Endodermal cell (in vitro differentiated cells): ENCODE data around the gene RGS21. TPM values are rescaled to one million over a fixed set of nuclear protein-coding genes. Genes with fewer than 3 reads are reported as not detected.
"Not testable (repeated sequence)": the region's sequence is repeated elsewhere in the genome, so short reads cannot be mapped to it uniquely, and the experiment has no call there.

Experiments used
- DNase-seq: peaks from one replicate; pipeline ENCODE4 v3.0.0-alpha.2; 2017
- H3K27ac ChIP-seq: 2 replicates; pipeline ENCODE4 v1.5.1; 2013; ENCODE audit warnings: mild to moderate bottlenecking, low read depth, low read length, moderate library complexity
- H3K27me3 ChIP-seq: 2 replicates; pipeline ENCODE4 v1.6.1; 2013; ENCODE audit warnings: mild to moderate bottlenecking, low read length, moderate library complexity; ENCODE audit not compliant: insufficient read depth, control insufficient read depth, poor library complexity, severe bottlenecking
- H3K36me3 ChIP-seq: 2 replicates; pipeline ENCODE4 v1.7.0; 2013; ENCODE audit warnings: mild to moderate bottlenecking, low read length, moderate library complexity; ENCODE audit not compliant: control insufficient read depth, insufficient read depth
- H3K4me1 ChIP-seq: one replicate; pipeline ENCODE4 v1.7.0; 2013; ENCODE audit warnings: low read length; ENCODE audit not compliant: control insufficient read depth, insufficient read depth
- H3K4me3 ChIP-seq: 2 replicates; pipeline ENCODE4 v1.5.1; 2013; ENCODE audit warnings: mild to moderate bottlenecking, low read length, moderate library complexity
- H3K9ac ChIP-seq: 2 replicates; pipeline ENCODE4 v1.6.1; 2013; ENCODE audit warnings: mild to moderate bottlenecking, low read length, moderate library complexity; ENCODE audit not compliant: poor library complexity, severe bottlenecking; ENCODE audit errors: extremely low read depth
- H3K9me3 ChIP-seq: 2 replicates; pipeline ENCODE4 v1.6.1; 2013; ENCODE audit warnings: mild to moderate bottlenecking, low read length, moderate library complexity; ENCODE audit not compliant: control insufficient read depth
- H3K27ac Mint-ChIP-seq: 2 replicates; pipeline ENCODE4 v1.8.0; 2020; ENCODE audit warnings: mixed read lengths
- H3K27me3 Mint-ChIP-seq: 2 replicates; pipeline ENCODE4 v1.8.0; 2021; ENCODE audit warnings: mild to moderate bottlenecking, mixed read lengths; ENCODE audit not compliant: insufficient read depth
- H3K36me3 Mint-ChIP-seq: 2 replicates; pipeline ENCODE4 v1.8.0; 2020; ENCODE audit warnings: low read depth, mixed read lengths
- H3K4me1 Mint-ChIP-seq: 2 replicates; pipeline ENCODE4 v1.8.0; 2020; ENCODE audit warnings: mixed read lengths
- H3K4me3 Mint-ChIP-seq: 2 replicates; pipeline ENCODE4 v1.8.0; 2020; ENCODE audit warnings: mild to moderate bottlenecking, moderate library complexity, mixed read lengths
- H3K9me3 Mint-ChIP-seq: 2 replicates; pipeline ENCODE4 v1.8.0; 2020; ENCODE audit warnings: mild to moderate bottlenecking, mixed read lengths
- CTCF ChIP-seq: fragments of 200-600 bp; sonication (generic); conservative IDR thresholded peaks from 2 replicates; pipeline ENCODE4 v1.5.0; 2021; ENCODE audit warnings: antibody characterized with exemption, mild to moderate bottlenecking
- WGBS, 2 experiments: methylation state at CpG; one replicate each; pipeline versions ENCODE4 v1.1.5 to v1.1.7; 2013; ENCODE audit warnings: missing lambda C conversion rate in 2 of 2, mixed read lengths in 1 of 2; ENCODE audit not compliant: insufficient coverage in 1 of 2, insufficient read length in 1 of 2; 5-methylcytosine and 5-hydroxymethylcytosine counted together
- total RNA-seq, 2 donors: library from RNA; stranded (reverse); fragmentation: NEBNext Ultra II Directional in 1 of 2; extraction: Animal tissue kit (Norgen Biotek cat#: 25700) in 1 of 2; gene quantifications; 2 replicates in 1 of 2; 3 replicates in 1 of 2; pipeline ENCODE4 v1.2.1, GENCODE V29; 2021

RGS21 gene
- total RNA-seq, 2 donors from 2014 or later: not detected

- H3K4me3 Mint-ChIP-seq: no peak overlapping the region
- WGBS, 2 experiments: 93% methylated on average over 2 of the region's 2 CpGs; no CpG with 5 or more reads in 1 of the 2 experiments
These were observed 31.9 kb upstream of the RGS21 start for GRCh38 chr1:192284927-192285326.

GRCh38 chr1:192303029-192303428, 13.8 kb upstream of the RGS21 start:
- Mint-ChIP-seq H3K4me3 (no peak overlapping the region), H3K27ac (no peak overlapping the region), H3K4me1 (no peaks in the 10 kb centered on the region), H3K36me3 (no peaks in the 10 kb centered on the region), H3K27me3 (no peaks in the 10 kb centered on the region), H3K9me3 (peaks cover 9% of the 10 kb centered on the region)
- no peak overlapping the region for H3K4me3 ChIP-seq
- no peak overlapping the region for H3K9ac ChIP-seq
- TF ChIP-seq CTCF: no peak
- H3K27me3 ChIP-seq: no peaks in the 10 kb centered on the region
- WGBS, 2 experiments: 100% methylated on average over 1 of the region's 1 CpG; no CpG with 5 or more reads in 1 of the 2 experiments
- no peaks in the 10 kb centered on the region for H3K36me3 ChIP-seq
- no peaks in the 10 kb centered on the region for H3K4me1 ChIP-seq
- no peak for DNase-seq
- H3K9me3 ChIP-seq: peaks cover 16% of the 10 kb centered on the region
- H3K27ac ChIP-seq: no peak overlapping the region

More at GRCh38 chr1:192284927-192285326, 31.9 kb upstream of the RGS21 start:
- Mint-ChIP-seq H3K27ac (no peak overlapping the region), H3K27me3 (no peaks in the 10 kb centered on the region), H3K36me3 (no peaks in the 10 kb centered on the region), H3K4me1 (no peaks in the 10 kb centered on the region), H3K9me3 (peaks cover 26% of the 10 kb centered on the region)
- no peak overlapping the region for H3K9ac ChIP-seq
- H3K27ac ChIP-seq: no peak overlapping the region
- H3K4me1 ChIP-seq: no peaks in the 10 kb centered on the region
- H3K9me3 ChIP-seq: peaks cover 32% of the 10 kb centered on the region
- no peak for TF ChIP-seq CTCF
- DNase-seq: no peak
- no peaks in the 10 kb centered on the region for H3K36me3 ChIP-seq
- H3K4me3 ChIP-seq: no peak overlapping the region
- no peaks in the 10 kb centered on the region for H3K27me3 ChIP-seq

DNA sequence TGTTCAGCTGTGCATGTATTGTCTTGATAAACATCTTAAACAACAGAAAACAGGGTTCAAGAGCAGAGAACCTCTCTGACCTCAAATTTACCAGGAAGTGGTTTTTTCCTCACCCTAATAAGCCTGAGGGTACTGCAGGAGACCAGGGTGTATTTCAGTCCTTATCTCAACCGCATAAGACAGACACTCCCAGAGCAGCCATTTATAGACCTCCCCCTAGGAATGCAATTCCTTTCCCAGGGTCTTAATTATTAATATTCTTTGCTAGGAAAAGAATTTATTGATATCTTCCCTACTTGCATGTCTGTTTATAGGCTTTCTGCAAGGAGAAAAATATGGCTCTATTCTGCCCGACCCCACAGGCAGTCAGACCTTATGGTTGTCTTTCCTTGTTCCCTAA, 8.5 kb upstream of the RGS21 start:
- H3K27ac Mint-ChIP-seq, H3K4me3 Mint-ChIP-seq: not testable (repeated sequence)

DNA sequence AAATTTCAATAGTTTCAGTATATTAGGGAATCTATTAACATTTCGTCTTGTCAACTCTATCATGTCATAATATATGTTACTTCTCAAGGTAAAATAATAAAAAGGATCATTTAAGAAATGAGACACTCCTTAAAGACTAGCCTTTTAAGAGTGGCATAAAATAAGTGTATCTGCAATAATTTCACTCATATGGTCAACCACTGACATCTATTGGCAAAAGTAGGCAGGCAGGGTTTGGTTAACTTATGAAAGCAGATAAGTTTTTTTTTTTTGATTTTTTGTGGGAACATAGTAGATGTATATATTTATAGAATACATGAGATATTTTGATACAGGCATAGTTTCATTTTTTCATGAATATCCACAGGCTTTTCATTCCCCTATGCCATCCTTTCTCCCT, 5.5 kb upstream of the RGS21 start:
- no peak overlapping the region for H3K27ac ChIP-seq
- no peaks in the 10 kb centered on the region for H3K4me1 Mint-ChIP-seq
- DNase-seq: no peak
- H3K4me3 ChIP-seq: no peak overlapping the region
- no peaks in the 10 kb centered on the region for H3K27me3 Mint-ChIP-seq
- WGBS, 2 experiments: no CpG with 5 or more reads among the region's 1 CpG
- no peaks in the 10 kb centered on the region for H3K4me1 ChIP-seq
- H3K9me3 Mint-ChIP-seq: peaks cover 24% of the 10 kb centered on the region
- peaks cover 27% of the 10 kb centered on the region for H3K9me3 ChIP-seq
- no peak overlapping the region for H3K27ac Mint-ChIP-seq
- H3K4me3 Mint-ChIP-seq: no peak overlapping the region
- no peaks in the 10 kb centered on the region for H3K36me3 Mint-ChIP-seq
- no peaks in the 10 kb centered on the region for H3K36me3 ChIP-seq
- no peaks in the 10 kb centered on the region for H3K27me3 ChIP-seq
- no peak overlapping the region for H3K9ac ChIP-seq
- TF ChIP-seq CTCF: peak; percentile 62

More for the DNA sequence above, 8.5 kb upstream of the RGS21 start:
- H3K9me3 ChIP-seq: peaks cover 27% of the 10 kb centered on the region
- H3K4me1 ChIP-seq, H3K27me3 Mint-ChIP-seq, H3K27me3 ChIP-seq, DNase-seq, H3K9ac ChIP-seq, H3K4me1 Mint-ChIP-seq, H3K36me3 Mint-ChIP-seq, H3K4me3 ChIP-seq, H3K27ac ChIP-seq, H3K36me3 ChIP-seq: not testable (repeated sequence)
- H3K9me3 Mint-ChIP-seq: peaks cover 26% of the 10 kb centered on the region
- WGBS, 2 experiments: 80 to 92% methylated on average over 1 to 2 of the region's 2 CpGs
